Neuronal stem cell (in vitro differentiated cells): ENCODE measurements around the gene BACE2.

ENCODE experiments used
- DNase-seq: peaks from one replicate; pipeline ENCODE4 v3.0.0-alpha.2; 2013; ENCODE audit warnings: low spot score
- H2AFZ ChIP-seq: one replicate; pipeline ENCODE4 v1.6.1; 2013; ENCODE audit warnings: mild to moderate bottlenecking, low read length, inconsistent platforms
- H2AK5ac ChIP-seq: 2 replicates; pipeline ENCODE4 v1.6.1; 2013; ENCODE audit warnings: low read depth, mild to moderate bottlenecking, inconsistent platforms, low read length, moderate library complexity, mixed read lengths
- H2BK120ac ChIP-seq: 2 replicates; pipeline ENCODE4 v1.6.1; 2013; ENCODE audit warnings: low read depth, mild to moderate bottlenecking, inconsistent platforms, low read length, moderate library complexity, mixed read lengths
- H2BK12ac ChIP-seq: one replicate; pipeline ENCODE4 v1.6.1; 2013; ENCODE audit warnings: low read length, inconsistent platforms
- H2BK15ac ChIP-seq: 2 replicates; pipeline ENCODE4 v1.6.1; 2013; ENCODE audit warnings: mild to moderate bottlenecking, low read length, inconsistent platforms, mixed read lengths
- H2BK5ac ChIP-seq: one replicate; pipeline ENCODE4 v1.6.1; 2013; ENCODE audit warnings: inconsistent platforms, mild to moderate bottlenecking, low read length, moderate library complexity
- H3K14ac ChIP-seq: one replicate; pipeline ENCODE4 v1.6.1; 2013; ENCODE audit warnings: low read length, inconsistent platforms
- H3K18ac ChIP-seq: 2 replicates; pipeline ENCODE4 v1.6.1; 2013; ENCODE audit warnings: low read length, inconsistent platforms
- H3K23ac ChIP-seq: 2 replicates; pipeline ENCODE4 v1.6.1; 2013; ENCODE audit warnings: low read depth, mild to moderate bottlenecking, mixed read lengths, low read length, inconsistent platforms; ENCODE audit not compliant: poor library complexity
- H3K27ac ChIP-seq: replicated peaks from 3 replicates; pipeline ENCODE4 v1.5.1; 2013; ENCODE audit warnings: low read length, inconsistent platforms
- H3K27me3 ChIP-seq, 3 experiments: 2 replicates each; pipeline ENCODE4 v1.6.1; 2013; ENCODE audit warnings: low read length in 3 of 3, mild to moderate bottlenecking in 2 of 3, inconsistent platforms in 1 of 3, low read depth in 1 of 3, mixed read lengths in 1 of 3, moderate library complexity in 1 of 3; ENCODE audit not compliant: control insufficient read depth in 3 of 3, insufficient read depth in 3 of 3
- H3K36me3 ChIP-seq, 2 donors: replicated peaks in 1 of 2; 2 replicates each; pipeline ENCODE4 v1.6.1; 2013; ENCODE audit warnings: low read length in 2 of 2; ENCODE audit not compliant: control insufficient read depth in 2 of 2, insufficient read depth in 2 of 2
- H3K4ac ChIP-seq: 2 replicates; pipeline ENCODE4 v1.6.1; 2013; ENCODE audit warnings: inconsistent platforms, mild to moderate bottlenecking, low read length, moderate library complexity
- H3K4me1 ChIP-seq, 2 donors: 1 replicate in 1 of 2; 2 replicates in 1 of 2; pipeline ENCODE4 v1.6.1; 2013; ENCODE audit warnings: low read length in 2 of 2, low read depth in 1 of 2; ENCODE audit not compliant: control insufficient read depth in 2 of 2, insufficient read depth in 1 of 2
- H3K4me2 ChIP-seq: one replicate; pipeline ENCODE4 v1.6.1; 2013; ENCODE audit warnings: mild to moderate bottlenecking, low read length, inconsistent platforms; ENCODE audit not compliant: insufficient read depth, poor library complexity, severe bottlenecking
- H3K4me3 ChIP-seq, 2 donors: 2 replicates each; pipeline ENCODE4 v1.5.1; 2013; ENCODE audit warnings: low read length in 2 of 2, mild to moderate bottlenecking in 2 of 2, inconsistent platforms in 1 of 2, moderate library complexity in 1 of 2
- H3K79me1 ChIP-seq: one replicate; pipeline ENCODE4 v1.6.1; 2013; ENCODE audit warnings: low read depth, mild to moderate bottlenecking, inconsistent platforms, low read length, moderate library complexity
- H3K9ac ChIP-seq: one replicate; pipeline ENCODE4 v1.6.1; 2013; ENCODE audit warnings: mild to moderate bottlenecking, low read depth, low read length, inconsistent platforms; ENCODE audit not compliant: poor library complexity
- H3K9me3 ChIP-seq, 2 donors: replicated peaks in 1 of 2; 2 replicates each; pipeline versions ENCODE3 to v1.6.1; 2013; ENCODE audit warnings: low read length in 2 of 2, mild to moderate bottlenecking in 2 of 2, inconsistent platforms in 1 of 2, low read depth in 1 of 2, mixed read lengths in 1 of 2, moderate library complexity in 1 of 2; ENCODE audit not compliant: control insufficient read depth in 2 of 2, insufficient read depth in 1 of 2
- H4K8ac ChIP-seq: one replicate; pipeline ENCODE4 v1.6.1; 2013; ENCODE audit warnings: low read depth, mild to moderate bottlenecking, inconsistent platforms, low read length, moderate library complexity
- H4K91ac ChIP-seq: one replicate; pipeline ENCODE4 v1.6.1; 2013; ENCODE audit warnings: low read length, low read depth, mild to moderate bottlenecking, inconsistent platforms; ENCODE audit not compliant: poor library complexity
- WGBS, 2 donors: extraction: QIAGEN DNeasy Blood & Tissue Kit; methylation state at CpG; one replicate each; pipeline ENCODE4 v1.1.7; 2013; ENCODE audit warnings: missing lambda C conversion rate in 2 of 2, mixed read lengths in 1 of 2; ENCODE audit not compliant: insufficient read length in 2 of 2, insufficient replicate concordance in 1 of 2; ENCODE audit errors: extremely low coverage in 2 of 2; 5-methylcytosine and 5-hydroxymethylcytosine counted together

The BACE2 gene

DNA sequence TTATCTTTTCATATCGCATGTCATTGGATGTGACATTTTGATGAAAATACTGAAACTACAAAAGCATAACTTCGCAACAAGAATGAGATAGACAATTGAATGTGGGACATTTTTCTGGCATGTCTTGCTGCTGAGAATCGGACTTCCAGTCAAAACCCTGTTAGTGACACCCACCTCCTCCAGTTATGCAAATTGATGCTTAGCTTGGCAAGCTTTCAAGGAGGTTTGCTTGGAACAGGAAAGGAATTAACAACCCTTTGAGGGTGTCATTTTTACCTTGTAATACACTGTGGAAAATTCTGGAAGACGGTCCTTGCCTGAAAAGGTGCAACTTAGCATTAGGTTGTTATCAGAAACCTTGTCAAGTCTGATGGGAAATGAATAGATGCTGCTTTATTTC lies 109.9 kb downstream of the BACE2 start:
- no peak overlapping the region for H2BK5ac ChIP-seq
- no peak overlapping the region for H3K4me2 ChIP-seq
- no peaks in the 10 kb centered on the region for H3K79me1 ChIP-seq
- H3K4me3 ChIP-seq, result no peak overlapping the region
- H3K9me3 ChIP-seq, result peaks cover 0 to 2% of the 10 kb centered on the region in 2 donors
- no peaks in the 10 kb centered on the region for H3K4me1 ChIP-seq
- H3K36me3 ChIP-seq, result no peaks in the 10 kb centered on the region
- no peak for DNase-seq
- no peak overlapping the region for H4K8ac ChIP-seq
- H3K27ac ChIP-seq, result no peak overlapping the region
- no peak overlapping the region for H3K14ac ChIP-seq
- H2BK12ac ChIP-seq, result no peak overlapping the region
- H3K27me3 ChIP-seq, result no peaks in the 10 kb centered on the region
- no peak overlapping the region for H2AK5ac ChIP-seq
- H3K18ac ChIP-seq, result no peak overlapping the region
- no CpG with 5 or more reads among the region's 4 CpGs for WGBS, 2 donors
- H4K91ac ChIP-seq, result no peak overlapping the region
- no peak overlapping the region for H3K23ac ChIP-seq
- H3K4ac ChIP-seq, result no peak overlapping the region
- no peak overlapping the region for H2BK120ac ChIP-seq
- H3K9ac ChIP-seq, result no peak overlapping the region
- no peak overlapping the region for H2BK15ac ChIP-seq
- H2AFZ ChIP-seq, result no peak overlapping the region

- H2BK15ac ChIP-seq, result no peak overlapping the region
- no peak overlapping the region for H3K4ac ChIP-seq
- H3K23ac ChIP-seq, result no peak overlapping the region
- H4K91ac ChIP-seq, result no peak overlapping the region
- H2AFZ ChIP-seq, result no peak overlapping the region
- no peak overlapping the region for H2BK120ac ChIP-seq
- H2BK5ac ChIP-seq, result no peak overlapping the region
- no peak overlapping the region for H3K14ac ChIP-seq
- H3K36me3 ChIP-seq, result no peaks in the 10 kb centered on the region
- H3K4me3 ChIP-seq, result no peak overlapping the region
- H3K27ac ChIP-seq, result no peak overlapping the region
- no peak overlapping the region for H3K18ac ChIP-seq
- no peak overlapping the region for H4K8ac ChIP-seq
- no peaks in the 10 kb centered on the region for H3K79me1 ChIP-seq
- peaks cover 0 to 2% of the 10 kb centered on the region in 2 donors for H3K4me1 ChIP-seq
- peak overlapping the region; percentile 50 for H3K9ac ChIP-seq
- DNase-seq, result no peak
- no peaks in the 10 kb centered on the region for H3K27me3 ChIP-seq
- H2AK5ac ChIP-seq, result peak overlapping the region; percentile 54
- no peak overlapping the region for H3K4me2 ChIP-seq
- no CpG with 5 or more reads among the region's 18 CpGs for WGBS, 2 donors
- no peaks in the 10 kb centered on the region for H3K9me3 ChIP-seq
- no peak overlapping the region for H2BK12ac ChIP-seq
Measured at GRCh38 chr21:41280115-41280919, 112.4 kb downstream of the BACE2 start.

GRCh38 chr21:41282412-41282811 lies 114.5 kb downstream of the BACE2 start:
- no peaks in the 10 kb centered on the region for H3K9me3 ChIP-seq

DNA sequence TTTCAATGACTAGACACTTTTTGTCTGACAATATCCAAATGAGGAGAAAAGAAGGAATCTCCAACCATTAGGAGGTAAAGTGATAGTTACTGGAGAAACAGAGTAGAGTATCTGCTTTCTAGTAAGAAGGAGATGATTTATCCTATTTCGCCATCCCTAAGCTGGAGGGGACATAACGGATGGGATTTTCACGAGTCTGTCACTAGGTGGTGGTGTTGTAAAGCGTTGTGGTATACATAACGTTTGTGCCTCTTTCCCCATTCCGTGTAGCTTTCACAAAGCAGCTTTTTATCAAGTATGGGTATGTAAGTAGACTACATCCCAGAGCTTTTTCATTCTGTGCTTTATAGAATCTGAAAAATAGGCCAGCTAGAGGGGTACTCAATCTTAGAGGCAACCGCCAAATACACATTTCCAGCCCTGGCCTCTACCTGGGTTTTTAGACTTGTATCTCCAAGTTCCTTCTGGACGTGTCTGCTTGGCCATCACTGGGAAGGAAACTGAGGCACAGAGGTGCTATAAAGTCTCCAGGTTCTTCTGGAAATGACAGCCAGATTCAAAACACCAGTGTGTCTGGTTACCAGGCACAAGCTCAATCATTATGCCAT lies 115.4 kb downstream of the BACE2 start:
- no peaks in the 10 kb centered on the region for H3K79me1 ChIP-seq
- H2BK15ac ChIP-seq, result no peak overlapping the region
- no peak overlapping the region for H2BK120ac ChIP-seq
- WGBS, 2 donors, result no CpG with 5 or more reads among the region's 8 CpGs
- peak; percentile 55 for DNase-seq
- H2BK5ac ChIP-seq, result no peak overlapping the region
- no peak overlapping the region for H2AFZ ChIP-seq
- no peak overlapping the region for H2AK5ac ChIP-seq
- no peak overlapping the region for H4K8ac ChIP-seq
- no peaks in the 10 kb centered on the region for H3K36me3 ChIP-seq
- no peak overlapping the region for H3K4me2 ChIP-seq
- H3K18ac ChIP-seq, result no peak overlapping the region
- no peaks in the 10 kb centered on the region for H3K27me3 ChIP-seq
- H3K9me3 ChIP-seq, result no peaks in the 10 kb centered on the region
- H3K4me1 ChIP-seq, result peaks cover 0 to 2% of the 10 kb centered on the region in 2 donors
- no peak overlapping the region for H3K9ac ChIP-seq
- H3K4me3 ChIP-seq, result no peak overlapping the region
- no peak overlapping the region for H2BK12ac ChIP-seq
- H3K27ac ChIP-seq, result no peak overlapping the region
- H3K4ac ChIP-seq, result no peak overlapping the region
- H4K91ac ChIP-seq, result no peak overlapping the region
- no peak overlapping the region for H3K14ac ChIP-seq
- H3K23ac ChIP-seq, result no peak overlapping the region

More at GRCh38 chr21:41282412-41282811, 114.5 kb downstream of the BACE2 start:
- Histone ChIP-seq H3K18ac (no peak overlapping the region), H3K4me3 (no peak overlapping the region), H3K4me1 (peaks cover 0 to 2% of the 10 kb centered on the region in 2 donors), H2AFZ (no peak overlapping the region), H3K4ac (no peak overlapping the region), H3K9ac (no peak overlapping the region), H4K91ac (no peak overlapping the region), H3K14ac (no peak overlapping the region), H3K27ac (no peak overlapping the region), H2BK120ac (no peak overlapping the region), H3K79me1 (no peaks in the 10 kb centered on the region), H2BK12ac (no peak overlapping the region), H3K23ac (no peak overlapping the region), H4K8ac (no peak overlapping the region), H2AK5ac (no peak overlapping the region), H2BK15ac (no peak overlapping the region), H2BK5ac (no peak overlapping the region), H3K27me3 (no peaks in the 10 kb centered on the region), H3K4me2 (no peak overlapping the region), H3K36me3 (no peaks in the 10 kb centered on the region)
- WGBS, 2 donors, result no CpG with 5 or more reads among the region's 3 CpGs
- DNase-seq, result no peak
